BE2C (cell line): ENCODE data around the gene ZNF451.

Experiments
- DNase-seq: peaks from one replicate; pipeline ENCODE4 v3.0.0-alpha.2; 2020
- H3K27me3 ChIP-seq: fragments of 250-450 bp; sonication (Bioruptor Pico); 2 replicates; pipeline ENCODE4 v1.5.1; 2020; ENCODE audit warnings: mild to moderate bottlenecking
- H3K36me3 ChIP-seq: fragments of 250-450 bp; sonication (Bioruptor Pico); 2 replicates; pipeline ENCODE4 v1.5.1; 2020; ENCODE audit warnings: mild to moderate bottlenecking
- H3K4me1 ChIP-seq: fragments of 250-450 bp; sonication (Bioruptor Pico); 2 replicates; pipeline ENCODE4 v1.5.1; 2020
- H3K4me3 ChIP-seq: 2 replicates; pipeline ENCODE4 v1.5.1; 2011; ENCODE audit warnings: low read depth, low read length
- H3K9me3 ChIP-seq: fragments of 250-450 bp; sonication (Bioruptor Pico); 2 replicates; pipeline ENCODE4 v1.5.1; 2020
- TF ChIP-seq, protein P1 (sequence below): IDR thresholded peaks from 2 replicates; pipeline ENCODE4 v1.5.1; 2012; ENCODE audit warnings: mild to moderate bottlenecking, low read depth, low read length

Gene ZNF451

DNA sequence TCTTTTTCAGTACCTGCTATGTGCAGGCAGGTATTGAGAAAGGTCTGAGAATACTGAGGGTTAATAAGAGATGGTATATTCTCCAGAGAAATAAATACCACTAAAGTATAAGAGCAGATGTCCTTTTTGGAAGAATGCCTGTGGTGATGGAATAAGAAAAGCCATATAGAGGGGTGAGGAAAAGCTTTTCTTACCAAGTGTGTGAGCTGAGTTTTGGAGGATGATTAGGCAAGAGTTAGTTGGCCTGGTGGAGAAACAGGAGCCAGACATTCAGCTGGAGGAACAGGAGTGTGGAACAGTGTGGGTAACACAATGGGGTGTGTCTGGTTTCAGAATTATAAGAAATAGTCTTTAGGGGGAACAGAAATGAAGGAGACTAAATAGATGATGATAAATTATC, 19.9 kb downstream of the ZNF451 start:
- H3K36me3 ChIP-seq = peaks cover 18% of the 10 kb centered on the region
- H3K9me3 ChIP-seq = no peaks in the 10 kb centered on the region
- H3K4me1 ChIP-seq = no peaks in the 10 kb centered on the region
- no peak overlapping the region for H3K4me3 ChIP-seq
- DNase-seq = no peak
- TF ChIP-seq, protein P1, sequence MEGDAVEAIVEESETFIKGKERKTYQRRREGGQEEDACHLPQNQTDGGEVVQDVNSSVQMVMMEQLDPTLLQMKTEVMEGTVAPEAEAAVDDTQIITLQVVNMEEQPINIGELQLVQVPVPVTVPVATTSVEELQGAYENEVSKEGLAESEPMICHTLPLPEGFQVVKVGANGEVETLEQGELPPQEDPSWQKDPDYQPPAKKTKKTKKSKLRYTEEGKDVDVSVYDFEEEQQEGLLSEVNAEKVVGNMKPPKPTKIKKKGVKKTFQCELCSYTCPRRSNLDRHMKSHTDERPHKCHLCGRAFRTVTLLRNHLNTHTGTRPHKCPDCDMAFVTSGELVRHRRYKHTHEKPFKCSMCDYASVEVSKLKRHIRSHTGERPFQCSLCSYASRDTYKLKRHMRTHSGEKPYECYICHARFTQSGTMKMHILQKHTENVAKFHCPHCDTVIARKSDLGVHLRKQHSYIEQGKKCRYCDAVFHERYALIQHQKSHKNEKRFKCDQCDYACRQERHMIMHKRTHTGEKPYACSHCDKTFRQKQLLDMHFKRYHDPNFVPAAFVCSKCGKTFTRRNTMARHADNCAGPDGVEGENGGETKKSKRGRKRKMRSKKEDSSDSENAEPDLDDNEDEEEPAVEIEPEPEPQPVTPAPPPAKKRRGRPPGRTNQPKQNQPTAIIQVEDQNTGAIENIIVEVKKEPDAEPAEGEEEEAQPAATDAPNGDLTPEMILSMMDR = no peak
- H3K27me3 ChIP-seq = no peaks in the 10 kb centered on the region

DNA sequence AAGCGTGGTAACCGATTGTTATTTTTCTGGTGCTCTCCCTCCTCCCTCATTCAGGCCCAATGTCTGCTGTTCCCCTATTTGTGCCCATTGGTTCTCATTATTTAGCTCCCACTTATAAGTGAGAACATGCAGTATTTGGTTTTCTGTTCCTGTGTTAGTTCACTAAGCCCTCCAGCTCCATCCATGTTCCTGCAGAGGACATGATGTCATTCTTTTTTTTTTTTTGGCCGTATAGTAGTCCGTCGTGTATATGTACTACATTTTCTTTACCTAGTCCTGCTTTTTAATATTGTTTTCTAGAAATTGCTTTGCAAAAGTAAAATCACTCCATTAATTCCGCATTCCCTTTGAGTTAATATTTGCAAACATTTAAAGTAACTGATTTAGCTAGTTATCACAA, 23.1 kb downstream of the ZNF451 start:
- Histone ChIP-seq H3K4me1 (no peaks in the 10 kb centered on the region), H3K9me3 (no peaks in the 10 kb centered on the region), H3K36me3 (peaks cover 8% of the 10 kb centered on the region), H3K27me3 (no peaks in the 10 kb centered on the region), H3K4me3 (no peak overlapping the region)
- DNase-seq = no peak
- TF ChIP-seq, protein P1 = no peak

DNA sequence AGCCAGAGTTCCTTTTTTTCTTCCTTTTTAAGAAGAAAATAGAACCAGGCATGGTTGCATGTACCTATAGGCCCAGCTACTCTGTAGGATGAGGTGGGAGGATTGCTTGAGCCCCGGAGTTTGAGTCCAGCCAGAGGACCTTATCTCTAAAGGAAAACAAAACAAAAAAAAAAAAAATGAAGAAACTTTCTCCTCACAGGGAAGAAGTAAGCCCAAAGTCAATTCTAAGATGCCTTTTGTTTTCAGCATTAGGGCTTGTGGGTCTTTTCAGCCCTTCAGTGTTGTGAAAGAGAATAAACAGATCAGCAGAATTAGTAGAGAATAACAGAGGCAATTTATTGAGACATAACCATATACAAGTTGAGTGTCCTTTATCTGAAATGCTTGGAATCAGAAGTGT, 26.8 kb downstream of the ZNF451 start:
- no peaks in the 10 kb centered on the region for H3K4me1 ChIP-seq
- TF ChIP-seq, protein P1 = no peak
- no peaks in the 10 kb centered on the region for H3K9me3 ChIP-seq
- H3K4me3 ChIP-seq = no peak overlapping the region
- no peaks in the 10 kb centered on the region for H3K27me3 ChIP-seq
- DNase-seq = no peak
- H3K36me3 ChIP-seq = no peaks in the 10 kb centered on the region

DNA sequence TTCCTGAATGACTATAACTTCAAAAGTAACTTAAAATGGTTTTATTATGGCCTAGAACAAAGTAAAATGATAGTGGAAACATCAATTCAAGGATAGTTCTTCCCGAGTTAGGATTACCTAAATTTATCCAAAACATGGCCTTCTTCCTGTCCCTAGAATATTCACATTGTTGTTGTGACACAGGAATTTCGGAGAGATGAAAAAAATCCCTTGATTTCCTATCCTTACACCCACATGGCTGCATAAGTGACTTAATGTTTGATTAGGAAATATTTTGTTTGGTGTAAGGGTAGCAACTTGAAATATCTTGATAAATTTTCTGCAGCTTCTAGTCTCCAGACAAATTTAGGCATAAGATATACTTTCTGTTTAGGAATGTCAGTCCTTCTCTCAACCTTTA, 27.8 kb downstream of the ZNF451 start:
- H3K4me3 ChIP-seq = no peak overlapping the region
- peaks cover 5% of the 10 kb centered on the region for H3K36me3 ChIP-seq
- H3K27me3 ChIP-seq = no peaks in the 10 kb centered on the region
- H3K4me1 ChIP-seq = no peaks in the 10 kb centered on the region
- no peaks in the 10 kb centered on the region for H3K9me3 ChIP-seq
- TF ChIP-seq, protein P1 = no peak
- no peak for DNase-seq

DNA sequence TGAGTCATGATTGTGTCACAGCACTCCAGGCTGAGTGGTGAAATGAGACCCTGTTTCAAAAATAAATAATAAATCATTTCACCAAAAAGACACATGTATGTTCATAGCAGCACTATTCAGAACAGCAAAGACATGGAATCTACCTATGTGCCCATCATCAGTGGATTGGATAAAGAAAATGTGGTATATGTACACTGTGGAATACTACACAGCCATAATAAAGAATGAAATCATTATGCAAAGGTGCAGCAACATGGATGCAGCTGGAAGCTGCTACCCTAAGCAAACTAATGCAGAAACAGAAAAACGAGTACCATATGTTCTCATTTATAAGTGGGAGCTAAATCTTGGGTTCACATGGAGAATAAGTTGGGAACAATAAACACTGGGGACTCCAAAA, 33.1 kb downstream of the ZNF451 start:
- TF ChIP-seq, protein P1 = no peak
- DNase-seq = no peak
- H3K4me1 ChIP-seq = no peaks in the 10 kb centered on the region
- H3K36me3 ChIP-seq = peaks cover 9% of the 10 kb centered on the region
- no peaks in the 10 kb centered on the region for H3K27me3 ChIP-seq
- H3K9me3 ChIP-seq = no peaks in the 10 kb centered on the region
- H3K4me3 ChIP-seq = no peak overlapping the region

DNA sequence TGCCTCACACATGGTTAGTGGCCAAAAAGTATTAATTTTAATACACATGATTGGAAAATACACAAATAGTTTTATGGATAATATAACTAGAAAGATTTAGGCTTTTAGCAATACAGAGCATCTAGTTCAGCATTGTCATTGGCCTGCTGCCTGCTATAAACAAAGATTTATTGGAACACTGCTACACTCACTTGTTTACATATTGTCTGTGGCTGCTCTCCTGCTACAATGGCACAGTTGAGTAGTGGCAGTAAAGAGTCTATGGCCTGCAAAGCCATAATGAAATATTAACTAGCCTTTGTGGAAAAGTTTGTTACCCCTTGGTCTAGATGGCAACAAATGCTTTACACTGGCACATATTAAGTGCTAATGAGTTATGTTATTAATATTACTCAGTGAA, 37.8 kb downstream of the ZNF451 start:
- H3K4me1 ChIP-seq = no peaks in the 10 kb centered on the region; the same call in 1 of the 2 replicates
- no peak overlapping the region for H3K4me3 ChIP-seq
- TF ChIP-seq, protein P1 = no peak
- no peaks in the 10 kb centered on the region for H3K27me3 ChIP-seq
- H3K36me3 ChIP-seq = peaks cover 5% of the 10 kb centered on the region
- no peak for DNase-seq
- H3K9me3 ChIP-seq = no peaks in the 10 kb centered on the region
